B cell (primary cell): ENCODE data around the gene ANO9. TPM values are rescaled to one million over a fixed set of nuclear protein-coding genes. Genes with fewer than 3 reads are reported as not detected.
"Not testable (repeated sequence)": the region's sequence is repeated elsewhere in the genome, so short reads cannot be mapped to it uniquely, and the experiment has no call there.

Experiments used
- ATAC-seq: fragments of 200-7000 bp; cut with Tn5 transposase; one replicate; pipeline ENCODE4 v1.10.0; 2021; ENCODE audit warnings: low read depth, mild to moderate bottlenecking, moderate number of reproducible peaks, moderate library complexity
- CTCF ChIA-PET: fragments of 350-600 bp; sonication (Branson Sonifier 250); formaldehyde crosslinking; loops from one replicate; lab custom pipeline; 2021; ENCODE audit warnings: antibody characterized with exemption, inconsistent platforms; lab: Charles Lee
- POLR2A ChIA-PET: fragments of 350-600 bp; sonication (Branson Sonifier 250); formaldehyde crosslinking; loops from one replicate; lab custom pipeline; 2021; ENCODE audit warnings: antibody characterized with exemption; lab: Charles Lee
- DNase-seq: peaks from one replicate; pipeline ENCODE4 v3.0.0; 2013
- H2AFZ ChIP-seq: 2 replicates; pipeline ENCODE4 v1.6.1; 2012; ENCODE audit warnings: mild to moderate bottlenecking, low read depth, low read length; ENCODE audit not compliant: insufficient read depth, poor library complexity, severe bottlenecking
- H3K27ac ChIP-seq, 2 donors: 1 replicate in 1 of 2; 2 replicates in 1 of 2; pipeline ENCODE4 v1.5.1; 2012 to 2013; ENCODE audit warnings: low read length in 2 of 2, mild to moderate bottlenecking in 2 of 2, moderate library complexity in 1 of 2
- H3K27me3 ChIP-seq, 4 experiments: fragments of 200-600 bp in 1 of 4; sonication (generic) in 1 of 4; replicated peaks in 1 of 4; 1 replicate in 2 of 4; 2 replicates in 2 of 4; pipeline versions ENCODE4 v1.6.1 to v1.7.0; 2013 to 2016; ENCODE audit warnings: low read length in 3 of 4, mild to moderate bottlenecking in 2 of 4, mixed read lengths in 1 of 4, moderate library complexity in 1 of 4; ENCODE audit not compliant: insufficient read depth in 4 of 4, control insufficient read depth in 3 of 4; ENCODE audit errors: control extremely low read depth in 1 of 4
- H3K36me3 ChIP-seq, 2 experiments: replicated peaks in 1 of 2; 1 replicate in 1 of 2; 2 replicates in 1 of 2; pipeline versions ENCODE4 v1.6.1 to v1.7.1; 2013; ENCODE audit warnings: low read length in 1 of 2; ENCODE audit not compliant: insufficient read depth in 2 of 2, control insufficient read depth in 1 of 2; ENCODE audit errors: control extremely low read depth in 1 of 2, extremely low read depth in 1 of 2
- H3K4me1 ChIP-seq, 2 donors: fragments of 200-600 bp in 1 of 2; sonication (generic) in 1 of 2; 1 replicate in 1 of 2; 2 replicates in 1 of 2; pipeline versions ENCODE4 v1.5.1 to v1.6.1; 2013 to 2017; ENCODE audit warnings: low read length in 2 of 2; ENCODE audit not compliant: control insufficient read depth in 2 of 2, insufficient read depth in 2 of 2
- H3K4me2 ChIP-seq: replicated peaks from 2 replicates; pipeline ENCODE3; 2012; ENCODE audit warnings: mild to moderate bottlenecking, low read depth, low read length; ENCODE audit not compliant: poor library complexity, severe bottlenecking
- H3K4me3 ChIP-seq, 5 experiments: fragments of 200-600 bp in 1 of 5; sonication (generic) in 1 of 5; 1 replicate in 3 of 5; 2 replicates in 2 of 5; pipeline versions ENCODE4 v1.5.1 to v1.7.0; 2011 to 2016; ENCODE audit warnings: low read length in 4 of 5, mild to moderate bottlenecking in 4 of 5, low read depth in 2 of 5, control low read depth in 1 of 5, moderate library complexity in 1 of 5; ENCODE audit not compliant: insufficient read depth in 1 of 5; ENCODE audit errors: control extremely low read depth in 1 of 5, extremely low read depth in 1 of 5
- H3K79me2 ChIP-seq: fragments of 200-600 bp; sonication (generic); one replicate; pipeline ENCODE4 v1.6.0; 2016; ENCODE audit warnings: low read length; ENCODE audit not compliant: control insufficient read depth, insufficient read depth
- H3K9ac ChIP-seq: fragments of 200-600 bp; sonication (generic); 2 replicates; pipeline ENCODE4 v1.6.1; 2017; ENCODE audit warnings: mild to moderate bottlenecking, low read length, moderate library complexity
- H3K9me3 ChIP-seq, 3 donors: one replicate each; pipeline versions ENCODE4 v1.6.1 to v1.7.1; 2013; ENCODE audit warnings: low read length in 2 of 3; ENCODE audit not compliant: control insufficient read depth in 2 of 3, insufficient read depth in 1 of 3; ENCODE audit errors: control extremely low read depth in 1 of 3
- H4K20me1 ChIP-seq: 2 replicates; pipeline ENCODE4 v1.6.0; 2012; ENCODE audit warnings: mild to moderate bottlenecking, low read length; ENCODE audit not compliant: insufficient read depth, control insufficient read depth, poor library complexity, severe bottlenecking
- H3K27ac Mint-ChIP-seq: one replicate; pipeline ENCODE4 v1.8.0; 2021; ENCODE audit warnings: mixed read lengths
- H3K27me3 Mint-ChIP-seq: one replicate; pipeline ENCODE4 v1.8.0; 2021; ENCODE audit warnings: mixed read lengths
- H3K4me1 Mint-ChIP-seq: one replicate; pipeline ENCODE4 v1.8.0; 2021; ENCODE audit warnings: mixed read lengths
- H3K4me3 Mint-ChIP-seq: one replicate; pipeline ENCODE4 v1.8.0; 2021; ENCODE audit warnings: mixed read lengths
- H3K9me3 Mint-ChIP-seq: one replicate; pipeline ENCODE4 v1.8.0; 2022; ENCODE audit warnings: mixed read lengths; ENCODE audit not compliant: insufficient read depth
- EZH2 ChIP-seq: IDR thresholded peaks from 2 replicates; pipeline ENCODE4 v1.6.1; 2012; ENCODE audit warnings: borderline replicate concordance, low read depth, mild to moderate bottlenecking, moderate library complexity, low read length; ENCODE audit not compliant: insufficient read depth, poor library complexity, severe bottlenecking
- WGBS: methylation state at CpG from one replicate; pipeline ENCODE4 v1.1.5; 2013; ENCODE audit warnings: missing lambda C conversion rate; ENCODE audit not compliant: insufficient coverage; 5-methylcytosine and 5-hydroxymethylcytosine counted together
- intact Hi-C: fragments of 100-400 bp; cut with micrococcal nuclease; formaldehyde crosslinking; loops from one replicate; pipeline ENCODE4 v1.10.0; 2022
- polyA plus RNA-seq: library from polyadenylated mRNA; depleted of rRNA; stranded (reverse); fragments of >200 nt; gene quantifications from 2 replicates; pipeline ENCODE4 v1.2.3, GENCODE V29; 2012
- total RNA-seq, 2 donors: library from RNA; stranded (reverse); fragments of 120-200 nt in 1 of 2; gene quantifications; 1 replicate in 1 of 2; 2 replicates in 1 of 2; pipeline versions ENCODE4 v1.2.3 to v1.2.4, GENCODE V29; 2013 to 2022
- TF ChIP-seq, protein P1 (sequence below): fragments of 200-600 bp; IDR thresholded peaks from one replicate; pipeline ENCODE4 v1.8.0; 2022; ENCODE audit warnings: antibody characterized with exemption, mild to moderate bottlenecking

ANO9 gene
- total and polyA plus RNA-seq, 2 donors (not counting 1 experiment from before 2014, with no cell fraction given): 62.0 to 107 TPM

DNA sequence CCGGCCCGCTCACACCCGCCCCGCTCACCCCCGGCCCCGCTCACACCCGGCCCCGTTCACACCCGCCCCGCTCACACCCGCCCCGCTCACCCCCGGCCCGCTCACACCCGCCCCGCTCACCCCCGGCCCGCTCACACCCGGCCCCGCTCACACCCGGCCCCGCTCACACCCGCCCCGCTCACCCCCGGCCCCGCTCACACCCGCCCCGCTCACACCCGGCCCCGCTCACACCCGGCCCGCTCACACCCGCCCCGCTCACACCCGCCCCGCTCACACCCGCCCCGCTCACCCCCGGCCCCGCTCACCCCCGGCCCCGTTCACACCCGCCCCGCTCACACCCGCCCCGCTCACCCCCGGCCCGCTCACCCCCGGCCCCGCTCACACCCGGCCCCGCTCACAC is 40.6 kb downstream of the ANO9 start:
- Histone ChIP-seq H3K4me1 (peaks cover 13 to 21% of the 10 kb centered on the region in 2 donors), H3K27me3 (peaks cover 0 to 21% (median 0%) of the 10 kb centered on the region in 4 experiments)
- intact Hi-C loops, H3K79me2 ChIP-seq, H3K4me2 ChIP-seq, H3K4me3 Mint-ChIP-seq, H3K9me3 ChIP-seq, H3K4me3 ChIP-seq, POLR2A ChIA-PET, H3K27me3 Mint-ChIP-seq, H3K4me1 Mint-ChIP-seq, H3K27ac ChIP-seq, H4K20me1 ChIP-seq, H2AFZ ChIP-seq, DNase-seq, H3K9me3 Mint-ChIP-seq, CTCF ChIA-PET, H3K27ac Mint-ChIP-seq, H3K9ac ChIP-seq, ATAC-seq, H3K36me3 ChIP-seq: not testable (repeated sequence)
- WGBS: no CpG with 5 or more reads among the region's 52 CpGs

DNA sequence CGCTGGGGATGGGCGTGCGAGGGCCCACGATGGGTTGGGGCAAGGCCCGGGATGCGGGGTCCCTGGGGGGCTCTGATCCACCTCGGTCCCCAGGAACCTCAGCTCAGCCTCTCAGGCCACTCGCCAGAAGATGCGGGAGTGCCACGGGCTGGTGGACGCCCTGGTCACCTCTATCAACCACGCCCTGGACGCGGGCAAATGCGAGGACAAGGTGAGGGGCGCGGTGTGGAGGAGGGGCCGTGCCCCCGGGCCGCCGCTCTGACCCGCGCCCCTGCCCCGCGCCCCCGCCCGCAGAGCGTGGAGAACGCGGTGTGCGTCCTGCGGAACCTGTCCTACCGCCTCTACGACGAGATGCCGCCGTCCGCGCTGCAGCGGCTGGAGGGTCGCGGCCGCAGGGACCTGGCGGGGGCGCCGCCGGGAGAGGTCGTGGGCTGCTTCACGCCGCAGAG is 41.5 kb downstream of the ANO9 start:
- TF ChIP-seq, protein P1, sequence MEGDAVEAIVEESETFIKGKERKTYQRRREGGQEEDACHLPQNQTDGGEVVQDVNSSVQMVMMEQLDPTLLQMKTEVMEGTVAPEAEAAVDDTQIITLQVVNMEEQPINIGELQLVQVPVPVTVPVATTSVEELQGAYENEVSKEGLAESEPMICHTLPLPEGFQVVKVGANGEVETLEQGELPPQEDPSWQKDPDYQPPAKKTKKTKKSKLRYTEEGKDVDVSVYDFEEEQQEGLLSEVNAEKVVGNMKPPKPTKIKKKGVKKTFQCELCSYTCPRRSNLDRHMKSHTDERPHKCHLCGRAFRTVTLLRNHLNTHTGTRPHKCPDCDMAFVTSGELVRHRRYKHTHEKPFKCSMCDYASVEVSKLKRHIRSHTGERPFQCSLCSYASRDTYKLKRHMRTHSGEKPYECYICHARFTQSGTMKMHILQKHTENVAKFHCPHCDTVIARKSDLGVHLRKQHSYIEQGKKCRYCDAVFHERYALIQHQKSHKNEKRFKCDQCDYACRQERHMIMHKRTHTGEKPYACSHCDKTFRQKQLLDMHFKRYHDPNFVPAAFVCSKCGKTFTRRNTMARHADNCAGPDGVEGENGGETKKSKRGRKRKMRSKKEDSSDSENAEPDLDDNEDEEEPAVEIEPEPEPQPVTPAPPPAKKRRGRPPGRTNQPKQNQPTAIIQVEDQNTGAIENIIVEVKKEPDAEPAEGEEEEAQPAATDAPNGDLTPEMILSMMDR: no peak
- no peak for TF ChIP-seq EZH2
- Histone ChIP-seq H3K27me3 (peaks cover 0 to 21% (median 0%) of the 10 kb centered on the region in 4 experiments), H3K4me1 (peaks cover 12 to 15% of the 10 kb centered on the region in 2 donors), H3K4me3 (no peak overlapping the region), H3K79me2 (no peaks in the 10 kb centered on the region), H4K20me1 (no peaks in the 10 kb centered on the region), H2AFZ (no peak overlapping the region), H3K9ac (no peak overlapping the region), H3K4me2 (no peak overlapping the region), H3K36me3 (no peaks in the 10 kb centered on the region), H3K9me3 (peaks cover 0 to 4% (median 0%) of the 10 kb centered on the region in 3 donors), H3K27ac (no peak overlapping the region)
- Mint-ChIP-seq H3K27ac (no peak overlapping the region), H3K4me1 (peaks cover 4% of the 10 kb centered on the region), H3K27me3 (no peaks in the 10 kb centered on the region), H3K4me3 (no peak overlapping the region), H3K9me3 (no peaks in the 10 kb centered on the region)
- CTCF ChIA-PET: no interaction called here
- DNase-seq: no peak
- POLR2A ChIA-PET: interaction anchor here (0.6 kb wide), 1 partner anchor 14 kb away, joined by 3 read pairs; the partner anchor contains the start of gene SIGIRR
- no peak for ATAC-seq
- 48% methylated on average over 50 of the region's 50 CpGs for WGBS
- intact Hi-C loops: no loop called here
